Hypothalamus (tissue), 51 donors: Measurements from ENCODE around the gene PRKCA.
A peak's percentile ranks its signal among the peaks of the same experiment; 100 is the strongest.
"Not testable (repeated sequence)": the region's sequence is repeated elsewhere in the genome, so short reads cannot be mapped to it uniquely, and the experiment has no call there.

Experiments
- DNase-seq, 51 donors: peaks; one replicate each; lab custom pipeline; 2025; lab: John Stamatoyannopoulos, UW

Gene PRKCA

GRCh38 chr17:66583112-66583748 is 280.8 kb downstream of the PRKCA start:
- DNase-seq: no peak

- DNase-seq: no peak
Measured at GRCh38 chr17:66584927-66585326, 282.5 kb downstream of the PRKCA start.

DNA sequence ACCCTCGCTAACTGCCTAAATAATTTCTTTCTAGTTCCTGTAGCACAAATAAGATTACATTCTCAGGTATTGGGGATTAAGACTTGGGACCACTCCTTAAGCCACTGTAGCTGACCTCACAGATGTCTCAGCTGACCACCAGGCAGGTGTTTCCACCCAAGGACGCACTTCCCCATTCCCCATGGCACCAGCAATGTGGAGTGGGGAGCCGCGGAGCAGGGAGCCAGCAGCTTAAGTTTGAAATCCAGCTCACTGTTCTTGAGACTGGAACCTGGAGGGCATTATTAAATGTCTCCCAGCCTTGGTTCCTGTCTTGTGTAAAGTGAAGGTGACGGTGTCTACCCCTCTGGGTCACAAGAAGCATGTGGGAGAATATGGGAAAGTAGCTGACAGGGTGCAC is 283.1 kb downstream of the PRKCA start:
- no peak for DNase-seq

- DNase-seq: no peak
Measured at GRCh38 chr17:66589892-66590291, 287.5 kb downstream of the PRKCA start.

DNA sequence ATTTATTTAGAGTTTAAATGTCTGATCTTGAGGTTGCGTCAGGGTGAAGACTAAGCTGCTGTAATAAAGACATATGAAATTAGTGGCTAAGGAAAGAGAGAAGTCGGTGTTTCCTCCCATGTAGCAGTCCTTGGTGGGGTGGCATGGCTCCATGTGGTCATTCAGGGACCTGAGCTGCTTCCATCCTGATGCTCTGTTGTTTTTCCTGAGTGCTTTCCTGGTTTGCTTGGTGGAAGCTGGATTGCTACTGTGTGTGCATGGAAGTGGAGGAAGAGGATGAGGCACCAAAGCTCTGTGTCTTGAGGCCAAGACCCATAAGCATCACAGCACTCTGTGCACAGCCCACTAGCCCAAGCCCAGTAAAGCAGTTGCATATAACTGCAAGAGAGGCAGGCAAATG is 290.7 kb downstream of the PRKCA start:
- no peak for DNase-seq

GRCh38 chr17:66595893-66596292 is 293.5 kb downstream of the PRKCA start:
- no peak for DNase-seq

GRCh38 chr17:66602659-66603384 is 300.4 kb downstream of the PRKCA start:
- DNase-seq: peak in 1 of 51 donors; percentile 31

- DNase-seq: peak in 4 of 51 donors; percentile 1 to 53 (median 14)
Measured at GRCh38 chr17:66604376-66604775, 302.0 kb downstream of the PRKCA start.

- DNase-seq: no peak
Measured at GRCh38 chr17:66605541-66605940, 303.1 kb downstream of the PRKCA start.

- DNase-seq: no peak
Measured at GRCh38 chr17:66610361-66611133, 308.1 kb downstream of the PRKCA start.

DNA sequence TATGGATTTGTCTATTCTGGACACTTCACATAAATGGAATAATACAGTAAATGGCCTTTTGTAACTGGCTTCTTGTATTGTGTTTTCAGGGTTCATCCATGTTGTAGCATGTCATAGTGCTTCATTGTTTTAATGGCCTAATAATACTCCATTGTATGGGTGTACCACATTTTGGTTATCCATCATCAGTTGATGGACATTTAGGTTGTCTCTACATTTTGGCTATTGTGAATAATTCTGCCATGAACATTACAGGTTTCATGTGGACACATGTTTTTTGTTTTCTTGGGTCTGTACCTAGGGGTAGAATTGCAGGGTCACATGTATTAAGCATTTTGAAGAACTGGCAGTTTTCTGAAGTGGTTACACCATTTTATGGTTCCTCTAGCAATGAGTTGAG is 309.0 kb downstream of the PRKCA start:
- no peak for DNase-seq

DNA sequence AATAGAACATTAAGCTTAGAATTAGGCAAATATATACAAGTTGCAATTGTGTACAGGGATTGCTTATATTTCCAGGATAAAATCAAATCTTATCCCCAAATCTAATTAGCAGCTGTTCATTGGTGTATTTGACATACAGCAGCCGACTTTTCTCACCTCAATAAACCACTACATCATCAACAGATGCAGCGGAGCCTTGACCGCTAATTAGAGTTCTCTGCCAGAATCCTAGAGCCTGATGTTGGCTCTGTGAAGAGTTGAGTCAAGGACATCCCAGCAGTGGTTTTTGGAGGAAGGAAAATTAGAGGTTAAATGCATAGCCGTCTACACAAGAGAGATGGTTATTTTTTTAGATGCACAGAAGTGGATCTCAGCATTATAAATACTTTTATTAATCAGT is 310.6 kb downstream of the PRKCA start:
- DNase-seq: no peak

GRCh38 chr17:66614469-66614868 is 312.1 kb downstream of the PRKCA start:
- DNase-seq: no peak

- DNase-seq: no peak
Measured at GRCh38 chr17:66619206-66619605, 316.8 kb downstream of the PRKCA start.

GRCh38 chr17:66620528-66620927 is 318.1 kb downstream of the PRKCA start:
- no peak for DNase-seq

GRCh38 chr17:66624630-66625029 is 322.2 kb downstream of the PRKCA start:
- DNase-seq: not testable (repeated sequence)

GRCh38 chr17:66625311-66625767 is 322.9 kb downstream of the PRKCA start:
- DNase-seq: no peak

GRCh38 chr17:66627985-66628384 is 325.6 kb downstream of the PRKCA start:
- no peak for DNase-seq

DNA sequence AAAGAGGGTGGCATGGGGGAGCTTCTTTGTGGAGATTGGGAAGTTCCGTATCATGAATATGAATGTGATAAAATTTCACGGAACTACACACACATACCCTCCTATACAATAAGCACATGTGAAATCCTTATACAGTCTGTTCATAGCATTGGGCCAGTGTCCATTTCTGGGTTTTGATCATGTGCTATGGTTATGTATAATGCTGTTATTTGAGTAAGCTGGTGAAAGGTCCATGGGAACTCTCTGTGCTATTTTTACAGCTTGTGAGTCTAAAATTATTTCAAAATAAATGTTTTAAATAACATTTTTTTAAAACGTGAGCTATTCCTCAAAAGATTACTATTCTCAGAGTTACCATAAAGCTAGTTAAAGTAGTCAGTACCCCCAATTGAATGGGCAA is 327.3 kb downstream of the PRKCA start:
- DNase-seq: no peak

DNA sequence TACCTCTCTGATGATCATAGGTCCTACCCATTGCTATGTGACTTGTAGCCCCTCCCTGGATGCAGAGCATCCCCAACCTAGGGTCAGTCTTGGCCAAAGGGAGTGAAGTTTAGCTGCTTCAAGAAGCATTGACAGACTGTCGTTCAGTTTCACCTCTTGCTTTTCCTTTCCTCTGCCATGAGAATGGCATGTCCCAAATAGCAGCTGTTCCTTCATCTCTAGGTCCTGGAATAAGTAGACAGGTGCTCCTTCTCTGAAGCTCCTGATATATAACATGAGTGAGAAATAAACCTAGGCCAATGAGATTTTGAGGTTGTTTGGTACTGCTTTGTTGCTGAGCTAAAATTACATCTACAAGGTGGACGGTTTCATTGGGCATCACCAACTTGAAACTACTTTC is 328.0 kb downstream of the PRKCA start:
- DNase-seq: no peak

DNA sequence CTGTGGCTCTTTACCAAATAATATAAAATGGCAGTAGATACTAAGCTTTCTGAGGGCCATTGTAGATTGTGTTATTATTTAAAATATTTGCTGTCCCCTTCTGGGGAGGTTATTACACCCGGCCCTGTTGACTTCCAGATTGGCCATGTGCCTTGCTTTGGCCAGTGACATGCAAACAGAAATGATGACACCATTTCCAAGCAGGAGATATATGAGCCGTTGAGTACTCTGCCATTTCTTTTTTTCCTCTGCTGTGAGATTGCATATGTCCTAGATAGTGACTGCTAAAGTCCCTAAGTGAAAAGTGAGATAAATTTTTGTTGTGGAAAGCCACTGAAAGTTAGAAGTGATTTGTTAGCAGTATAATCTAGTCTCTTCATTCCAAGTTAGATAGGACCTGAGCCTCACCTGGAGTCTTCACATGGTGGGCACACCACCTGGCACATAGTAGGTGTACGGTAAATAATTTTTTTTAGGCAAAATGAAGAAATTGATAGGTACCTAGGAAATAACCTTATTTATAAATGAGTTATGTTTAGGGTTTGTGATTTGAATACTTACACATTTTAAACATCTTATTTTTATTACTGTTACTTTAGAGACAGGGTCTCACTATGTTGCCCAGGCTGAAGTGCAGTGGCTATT is 328.5 kb downstream of the PRKCA start:
- no peak for DNase-seq
